Testis (tissue), 3 donors: ENCODE measurements around the gene DCTN3. TPM values are rescaled to one million over a fixed set of nuclear protein-coding genes. Genes with fewer than 3 reads are reported as not detected.

Source experiments
- DNase-seq: peaks from one replicate; pipeline ENCODE4 v3.0.0-alpha.2; 2019
- H3K27ac ChIP-seq, 2 donors: fragments of 200-600 bp; sonication (generic); one replicate each; pipeline ENCODE4 v1.5.1; 2019
- H3K27me3 ChIP-seq: fragments of 200-600 bp; sonication (generic); one replicate; pipeline ENCODE4 v1.5.1; 2019
- H3K36me3 ChIP-seq: fragments of 200-600 bp; sonication (generic); one replicate; pipeline ENCODE4 v1.5.1; 2017; ENCODE audit warnings: low read depth; ENCODE audit errors: missing control alignments
- H3K4me1 ChIP-seq: fragments of 200-600 bp; sonication (generic); one replicate; pipeline ENCODE4 v1.5.1; 2019
- H3K4me3 ChIP-seq, 2 donors: fragments of 200-600 bp; sonication (generic); one replicate each; pipeline ENCODE4 v1.5.1; 2017 to 2019
- H3K9me3 ChIP-seq: fragments of 200-600 bp; sonication (generic); one replicate; pipeline ENCODE4 v1.5.1; 2017
- CTCF ChIP-seq, 3 experiments: fragments of 450-650 bp in 2 of 3; fragments of 200-600 bp in 1 of 3; sonication (generic) in 1 of 3; IDR thresholded peaks; one replicate each; pipeline ENCODE4 v1.5.1; 2016 to 2019; ENCODE audit warnings: antibody characterized with exemption in 3 of 3, mild to moderate bottlenecking in 2 of 3, moderate library complexity in 1 of 3
- POLR2A ChIP-seq: fragments of 450-650 bp; IDR thresholded peaks from one replicate; pipeline ENCODE4 v1.6.1; 2017; ENCODE audit warnings: antibody characterized with exemption, mild to moderate bottlenecking, moderate library complexity
- WGBS, 2 donors: methylation state at CpG; one replicate each; pipeline ENCODE4 v1.1.5; 2018; 5-methylcytosine and 5-hydroxymethylcytosine counted together
- intact Hi-C: fragments of 100-400 bp; cut with DNase I; formaldehyde crosslinking; loops from one replicate; pipeline ENCODE4 v1.15.1; 2023; ENCODE audit warnings: low total_unique reads
- polyA plus RNA-seq: library from polyadenylated mRNA; stranded (reverse); fragments of 350-450 nt; fragmentation: Illumina TruSeq; extraction: RNeasy Lipid Tissue Mini Kit (QIAGEN cat#74804); gene quantifications from one replicate; pipeline ENCODE4 v1.2.3, GENCODE V29; 2014; ENCODE audit warnings: low read depth, low replicate concordance; ENCODE audit not compliant: insufficient read depth
- total RNA-seq, 2 donors: library from RNA; depleted of rRNA; stranded (reverse); fragments of >200 nt; gene quantifications; one replicate each; pipeline ENCODE4 v1.2.3, GENCODE V29; 2016

The DCTN3 gene
- total and polyA plus RNA-seq, 3 donors from 2014 or later = 55.1 to 82.9 (median 78.5) TPM

DNA sequence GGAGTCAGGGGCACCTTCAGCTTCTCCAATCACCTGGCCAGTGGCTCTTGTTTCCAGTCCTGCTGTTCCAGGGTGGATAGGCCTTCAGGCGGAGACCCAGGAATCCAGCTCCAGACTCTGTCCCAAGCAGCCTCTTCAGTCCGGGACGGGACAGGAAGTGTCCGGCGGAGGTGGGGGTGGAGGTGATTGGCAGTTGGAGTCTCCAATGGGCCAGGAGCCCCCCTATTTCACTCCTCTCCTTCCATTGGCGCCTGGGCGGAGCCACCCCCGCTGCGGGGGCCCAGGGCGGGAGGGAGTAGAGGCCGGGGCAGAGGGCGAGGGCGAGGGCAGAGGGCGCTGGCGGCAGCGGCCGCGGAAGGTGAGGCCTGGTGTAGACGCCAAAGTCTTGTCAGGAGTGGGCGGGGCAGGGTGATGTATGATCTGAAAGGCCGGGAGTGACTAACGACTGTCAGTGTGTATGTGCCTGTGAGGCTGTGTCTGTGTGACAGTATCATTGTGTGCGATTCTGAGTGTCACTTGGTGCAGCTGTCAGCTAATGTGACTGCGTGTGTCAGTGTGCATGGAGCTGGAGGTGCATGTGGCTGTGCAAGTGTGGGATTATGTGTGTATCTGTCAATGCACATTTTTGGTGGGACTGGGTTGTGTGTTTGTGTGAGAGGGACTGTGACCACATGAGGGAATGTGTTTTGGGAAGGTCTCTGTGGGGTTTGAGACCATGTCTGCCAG lies 31.7 kb upstream of the DCTN3 start, which contains the start of gene IL11RA:
TSS of gene IL11RA (plus strand) at position 310 of the 726 bp plus-strand sequence. CDS start 3,033 bp downstream, outside the sequence.
- no peaks in the 10 kb centered on the region for H3K27me3 ChIP-seq
- peak within 1 kb of the TSS; percentile 2 to 42 for H3K27ac ChIP-seq
- no peaks in the 10 kb centered on the region for H3K9me3 ChIP-seq
- intact Hi-C loops = no loop called here
- TF ChIP-seq POLR2A = no peak
- 3 to 4% methylated on average over 16 to 23 of the region's 24 CpGs for WGBS, 2 donors
- peak; percentile 92 for DNase-seq
- H3K4me3 ChIP-seq = peak within 1 kb of the TSS; percentile 6 to 53
- peaks cover 52% of the 10 kb centered on the region for H3K4me1 ChIP-seq
- H3K36me3 ChIP-seq = no peaks in the 10 kb centered on the region

DNA sequence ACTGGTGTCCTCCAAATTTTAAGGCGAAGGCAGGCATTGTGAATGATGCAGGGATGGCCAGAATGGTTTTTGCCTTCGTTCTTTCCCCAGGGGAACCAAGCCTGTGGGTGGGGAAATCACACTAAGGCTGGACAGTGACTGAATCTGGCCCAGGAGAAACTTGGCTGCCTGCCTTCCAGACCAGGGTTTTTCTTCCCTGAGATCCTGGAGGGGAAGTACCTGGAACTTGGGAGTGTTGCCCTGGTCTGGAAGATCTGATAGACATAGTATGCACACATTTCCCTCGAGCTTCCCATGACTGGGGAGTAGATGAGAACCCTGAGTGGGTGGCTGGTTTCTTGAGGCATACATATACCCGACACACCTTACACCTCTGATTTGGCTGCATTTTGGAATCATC lies 31.0 kb upstream of the DCTN3 start:
- Histone ChIP-seq H3K4me1 (peaks cover 52% of the 10 kb centered on the region), H3K36me3 (no peaks in the 10 kb centered on the region), H3K9me3 (no peaks in the 10 kb centered on the region), H3K27me3 (no peaks in the 10 kb centered on the region), H3K27ac (peak overlapping the region; percentile 2 to 42), H3K4me3 (no peak overlapping the region)
- peak; percentile 67 for DNase-seq
- intact Hi-C loops = no loop called here
- TF ChIP-seq CTCF (IDR thresholded peaks at IDR 0.05) (no peak), POLR2A (no peak)
- 29 to 33% methylated on average over 4 of the region's 4 CpGs for WGBS, 2 donors

GRCh38 chr9:34650816-34651215 lies 30.5 kb upstream of the DCTN3 start:
- no peaks in the 10 kb centered on the region for H3K27me3 ChIP-seq
- H3K36me3 ChIP-seq = no peaks in the 10 kb centered on the region
- 63 to 68% methylated on average over 5 of the region's 5 CpGs for WGBS, 2 donors
- no peak overlapping the region for H3K4me3 ChIP-seq
- peak; percentile 53 for DNase-seq
- peaks cover 56% of the 10 kb centered on the region for H3K4me1 ChIP-seq
- H3K27ac ChIP-seq = no peak overlapping the region
- intact Hi-C loops = no loop called here
- no peak for TF ChIP-seq POLR2A
- TF ChIP-seq CTCF (IDR thresholded peaks at IDR 0.05) = no peak
- H3K9me3 ChIP-seq = no peaks in the 10 kb centered on the region

GRCh38 chr9:34648673-34649072 lies 28.4 kb upstream of the DCTN3 start:
- 94 to 96% methylated on average over 7 to 8 of the region's 8 CpGs for WGBS, 2 donors
- TF ChIP-seq POLR2A (no peak), CTCF (IDR thresholded peaks at IDR 0.05) (no peak)
- Histone ChIP-seq H3K36me3 (no peaks in the 10 kb centered on the region), H3K27ac (no peak overlapping the region), H3K4me3 (no peak overlapping the region), H3K27me3 (no peaks in the 10 kb centered on the region), H3K9me3 (no peaks in the 10 kb centered on the region), H3K4me1 (peaks cover 39% of the 10 kb centered on the region)
- intact Hi-C loops = no loop called here
- no peak for DNase-seq

- Histone ChIP-seq H3K4me3 (peak overlapping the region in 1 of 2 donors; percentile 70), H3K9me3 (no peaks in the 10 kb centered on the region), H3K4me1 (peaks cover 29% of the 10 kb centered on the region), H3K27me3 (no peaks in the 10 kb centered on the region), H3K27ac (peak overlapping the region in 1 of 2 donors; percentile 86), H3K36me3 (no peaks in the 10 kb centered on the region)
- DNase-seq = no peak
- intact Hi-C loops = no loop called here
- 60 to 67% methylated on average over 10 of the region's 10 CpGs for WGBS, 2 donors
- no peak for TF ChIP-seq POLR2A
- TF ChIP-seq CTCF (IDR thresholded peaks at IDR 0.05) = no peak
These were observed 27.4 kb upstream of the DCTN3 start for GRCh38 chr9:34647651-34648050.
